Measurements from ENCODE around the gene HECTD1. TPM values are rescaled to one million over a fixed set of nuclear protein-coding genes. Genes with fewer than 3 reads are reported as not detected.
"Not testable (repeated sequence)": the region's sequence is repeated elsewhere in the genome, so short reads cannot be mapped to it uniquely, and the experiment has no call there.

HECTD1 gene
- total RNA-seq, 2 experiments from 2014 or later: 103 to 109 TPM

- CTCF ChIA-PET: no interaction called here
- POLR2A ChIA-PET: no interaction called here
Observed at GRCh38 chr14:31075144-31075543, 132.4 kb downstream of the HECTD1 start.

GRCh38 chr14:31071151-31071550, 136.4 kb downstream of the HECTD1 start:
- ChIA-PET POLR2A (no interaction called here), CTCF (no interaction called here)

GRCh38 chr14:31070431-31070830, 137.2 kb downstream of the HECTD1 start:
- ChIA-PET POLR2A (no interaction called here), CTCF (no interaction called here)

- ChIA-PET CTCF (no interaction called here), POLR2A (no interaction called here)
Observed at GRCh38 chr14:31069343-31069742, 138.2 kb downstream of the HECTD1 start.

GRCh38 chr14:31068235-31068634, 139.4 kb downstream of the HECTD1 start:
- ChIA-PET CTCF (no interaction called here), POLR2A (no interaction called here)

- CTCF ChIA-PET, POLR2A ChIA-PET: not testable (repeated sequence)
Observed at GRCh38 chr14:31062908-31063307, 144.7 kb downstream of the HECTD1 start.

- CTCF ChIA-PET: no interaction called here
Observed at GRCh38 chr14:31060253-31060875, 147.2 kb downstream of the HECTD1 start.

GRCh38 chr14:31059152-31059924, 148.3 kb downstream of the HECTD1 start:
- CTCF ChIA-PET: interaction anchor here (0.6 kb wide), 1 partner anchor 13 kb away, joined by 4 read pairs; no protein-coding TSS in a partner anchor

More at GRCh38 chr14:31060253-31060875, 147.2 kb downstream of the HECTD1 start:
- POLR2A ChIA-PET: no interaction called here

GRCh38 chr14:31057701-31058364, 149.8 kb downstream of the HECTD1 start:
- POLR2A ChIA-PET: no interaction called here
- CTCF ChIA-PET: interaction anchor here (0.6 kb wide), 1 partner anchor 23 kb away, joined by 3 read pairs; no protein-coding TSS in a partner anchor

More at GRCh38 chr14:31059152-31059924, 148.3 kb downstream of the HECTD1 start:
- POLR2A ChIA-PET: interaction anchor here (0.6 kb wide), 1 partner anchor 395 kb away, joined by 6 read pairs; no protein-coding TSS in a partner anchor

- ChIA-PET POLR2A (no interaction called here), CTCF (no interaction called here)
Observed at GRCh38 chr14:31057035-31057434, 150.6 kb downstream of the HECTD1 start.

- CTCF ChIA-PET: interaction anchor here (0.7 kb wide), 2 partner anchors 14 to 48 kb away, joined by 3 to 5 read pairs; no protein-coding TSS in a partner anchor
- POLR2A ChIA-PET: not testable (repeated sequence)
Observed at GRCh38 chr14:31052905-31053586, 154.5 kb downstream of the HECTD1 start.

- POLR2A ChIA-PET: no interaction called here
- CTCF ChIA-PET: no interaction called here
Observed at GRCh38 chr14:31051511-31051910, 156.1 kb downstream of the HECTD1 start.

GRCh38 chr14:31051023-31051422, 156.6 kb downstream of the HECTD1 start:
- POLR2A ChIA-PET: no interaction called here
- CTCF ChIA-PET: no interaction called here

Other genes with a start within 250 kb of the HECTD1 start
- 1 to 10 TPM; 7.8 to 9.7 TPM for gene AP4S1, start 182.1 kb downstream of the HECTD1 start, total RNA-seq
- gene STRN3, start 181.4 kb downstream of the HECTD1 start, total RNA-seq: 10 to 100 TPM; 17.7 to 21.7 TPM
- 10 to 100 TPM; 17.1 to 18.2 TPM for gene HEATR5A, start 212.8 kb upstream of the HECTD1 start, total RNA-seq
- gene DTD2, start 249.7 kb upstream of the HECTD1 start, total RNA-seq: 10 to 100 TPM; 31.3 to 35.2 TPM

Measured in activated CD8-positive, alpha-beta memory T cell treated with anti-CD3 and anti-CD28 coated beads for 36 hours (primary cell).